H1 (cell line): Measurements from ENCODE around the gene NRK. TPM values are rescaled to one million over a fixed set of nuclear protein-coding genes. Genes with fewer than 3 reads are reported as not detected.

Experiments used
- CBX8 ChIP-seq: fragments of 300-800, 300-1000 bp; sonication (generic); IDR thresholded peaks from 2 replicates; pipeline ENCODE4 v1.7.1; 2016; ENCODE audit warnings: low read depth, low read length, borderline replicate concordance
- HDAC6 ChIP-seq: IDR thresholded peaks from one replicate; pipeline ENCODE4 v1.7.1; 2012; ENCODE audit warnings: low read depth, mild to moderate bottlenecking, inconsistent platforms, low read length, moderate library complexity
- SAP30 ChIP-seq: fragments of 300-600 bp; sonication (generic); IDR thresholded peaks from 2 replicates; pipeline ENCODE4 v1.7.1; 2012; ENCODE audit warnings: low read length, moderate library complexity, mild to moderate bottlenecking, inconsistent platforms; ENCODE audit not compliant: insufficient read depth, insufficient replicate concordance
- SIRT6 ChIP-seq: IDR thresholded peaks from one replicate; pipeline ENCODE4 v1.7.1; 2012; ENCODE audit warnings: low read length, inconsistent platforms
- SP1 ChIP-seq: IDR thresholded peaks from 2 replicates; pipeline ENCODE4 v1.6.1; 2011; ENCODE audit warnings: low read depth, low read length
- SP4 ChIP-seq: IDR thresholded peaks from 2 replicates; pipeline ENCODE4 v1.6.1; 2012; ENCODE audit warnings: low read length, inconsistent platforms
- USF2 ChIP-seq: IDR thresholded peaks from 2 replicates; pipeline ENCODE4 v1.6.1; 2011; ENCODE audit warnings: low read length, improper control_type of control experiment
- polyA plus RNA-seq, 7 experiments: library from polyadenylated mRNA; depleted of rRNA in 3 of 7; stranded (reverse) in 5 of 7; unstranded in 2 of 7; fragments of >200 nt in 5 of 7; fragments of 200-250 nt in 2 of 7; gene quantifications; 1 replicate in 5 of 7; 2 replicates in 1 of 7; 4 replicates in 1 of 7; pipeline versions ENCODE4 v1.2.1 to v1.2.3, GENCODE V29; 2011 to 2013; ENCODE audit warnings: missing spikeins in 2 of 7, mixed read lengths in 2 of 7
- total RNA-seq: library from RNA; stranded (reverse); fragmentation: NEBNext Ultra II Directional; extraction: Animal tissue kit (Norgen Biotek cat#: 25700); gene quantifications from 2 replicates; pipeline ENCODE4 v1.2.1, GENCODE V29; 2021

NRK gene
- total and polyA plus RNA-seq, 2 of the 8 experiments (the other 6 are each of a cell fraction or from before 2014, with no cell fraction given): 0.86 to 8.3 TPM

DNA sequence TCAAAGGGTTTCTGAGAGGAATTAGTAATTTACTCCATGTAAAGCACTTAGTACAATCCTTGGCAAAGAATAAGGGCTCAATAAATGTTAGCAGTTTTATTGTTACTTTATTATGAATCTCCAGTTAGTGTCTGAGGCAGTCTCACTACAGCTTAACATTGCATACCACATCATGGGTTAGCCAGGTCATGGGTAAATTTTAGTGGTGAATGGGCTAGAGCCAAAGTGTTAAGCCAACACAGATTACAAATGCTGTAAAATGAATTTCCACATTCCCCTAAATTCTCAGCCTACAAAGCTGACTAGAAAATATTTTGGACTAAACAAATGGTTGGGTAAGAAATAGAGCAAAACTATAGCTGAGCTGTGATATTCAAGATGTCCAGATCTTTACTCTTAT, 72.4 kb downstream of the NRK start (continued):
- no peak for TF ChIP-seq SP4
- no peak for TF ChIP-seq SP1
- TF ChIP-seq HDAC6: no peak
- TF ChIP-seq SIRT6: no peak
- TF ChIP-seq USF2: no peak
- TF ChIP-seq SAP30: no peak
- no peak for TF ChIP-seq CBX8
